Measurements from ENCODE around the gene WDTC1. TPM values are rescaled to one million over a fixed set of nuclear protein-coding genes. Genes with fewer than 3 reads are reported as not detected.
"Not testable (repeated sequence)": the region's sequence is repeated elsewhere in the genome, so short reads cannot be mapped to it uniquely, and the experiment has no call there.

WDTC1 gene
- total RNA-seq = 10 to 100 TPM; 55.6 to 66.1 (median 61.2) TPM
- 10 to 100 TPM; 10.8 to 55.4 (median 28.1) TPM for polyA plus RNA-seq
- long read RNA-seq, donor 1, partial matches to known transcripts = 0 of 5 reads
- long read RNA-seq, donor 1, other reads (novel, unspliced or antisense) = 5 of 5 reads
- long read RNA-seq, donor 2, full-length matches to known transcripts = 2 of 16 reads
- long read RNA-seq, donor 2, partial matches to known transcripts = 2 of 16 reads
- long read RNA-seq, donor 2, other reads (novel, unspliced or antisense) = 12 of 16 reads

DNA sequence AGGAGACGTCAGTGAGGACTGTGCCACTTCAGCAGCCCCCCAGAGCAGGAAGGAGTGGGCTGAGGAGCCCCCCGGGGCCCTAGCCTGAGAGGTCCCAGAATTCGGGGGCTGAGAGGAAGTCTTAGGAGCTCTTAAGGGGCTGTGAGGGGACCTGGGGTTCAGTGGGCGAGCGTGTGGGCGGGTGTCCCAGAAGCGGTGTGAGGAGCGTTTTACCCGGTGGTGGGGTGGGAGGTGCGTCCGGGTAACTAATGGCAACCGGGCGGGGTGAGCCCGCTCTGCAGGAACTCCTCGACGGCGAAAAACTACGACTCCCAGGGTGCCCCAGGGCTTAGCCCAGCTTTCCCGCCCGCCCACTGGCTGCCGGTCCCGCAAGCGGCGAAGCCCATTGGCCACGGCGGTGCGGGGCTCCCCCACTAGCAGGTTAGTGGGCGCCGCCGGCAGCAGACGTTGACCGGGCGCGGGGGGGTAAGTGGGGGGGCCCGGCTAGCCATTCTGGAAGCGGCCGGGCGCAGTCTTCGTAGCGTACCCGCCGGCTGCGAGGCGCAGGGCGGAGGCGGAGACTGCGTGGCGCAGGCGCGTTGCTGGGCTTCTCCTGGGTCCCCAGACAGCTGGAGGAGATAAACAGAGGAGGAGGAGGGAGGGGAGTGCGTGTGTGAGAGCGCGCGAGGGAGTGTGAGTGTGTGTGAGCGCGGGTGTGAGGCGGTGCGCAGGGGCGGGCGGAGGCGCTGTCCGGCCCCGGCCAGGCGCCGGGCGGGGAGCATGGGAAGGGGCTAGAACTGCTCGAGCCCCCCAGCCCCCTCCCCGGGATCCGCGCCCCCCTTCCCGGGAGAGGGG lies at the start of gene WDTC1:
TSS of gene WDTC1 (plus strand) at position 584 of the 834 bp plus-strand sequence. CDS start 26,423 bp downstream, outside the sequence.
- TF ChIP-seq, protein P1, sequence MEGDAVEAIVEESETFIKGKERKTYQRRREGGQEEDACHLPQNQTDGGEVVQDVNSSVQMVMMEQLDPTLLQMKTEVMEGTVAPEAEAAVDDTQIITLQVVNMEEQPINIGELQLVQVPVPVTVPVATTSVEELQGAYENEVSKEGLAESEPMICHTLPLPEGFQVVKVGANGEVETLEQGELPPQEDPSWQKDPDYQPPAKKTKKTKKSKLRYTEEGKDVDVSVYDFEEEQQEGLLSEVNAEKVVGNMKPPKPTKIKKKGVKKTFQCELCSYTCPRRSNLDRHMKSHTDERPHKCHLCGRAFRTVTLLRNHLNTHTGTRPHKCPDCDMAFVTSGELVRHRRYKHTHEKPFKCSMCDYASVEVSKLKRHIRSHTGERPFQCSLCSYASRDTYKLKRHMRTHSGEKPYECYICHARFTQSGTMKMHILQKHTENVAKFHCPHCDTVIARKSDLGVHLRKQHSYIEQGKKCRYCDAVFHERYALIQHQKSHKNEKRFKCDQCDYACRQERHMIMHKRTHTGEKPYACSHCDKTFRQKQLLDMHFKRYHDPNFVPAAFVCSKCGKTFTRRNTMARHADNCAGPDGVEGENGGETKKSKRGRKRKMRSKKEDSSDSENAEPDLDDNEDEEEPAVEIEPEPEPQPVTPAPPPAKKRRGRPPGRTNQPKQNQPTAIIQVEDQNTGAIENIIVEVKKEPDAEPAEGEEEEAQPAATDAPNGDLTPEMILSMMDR (IDR thresholded peaks at IDR 0.05) = no peak

DNA sequence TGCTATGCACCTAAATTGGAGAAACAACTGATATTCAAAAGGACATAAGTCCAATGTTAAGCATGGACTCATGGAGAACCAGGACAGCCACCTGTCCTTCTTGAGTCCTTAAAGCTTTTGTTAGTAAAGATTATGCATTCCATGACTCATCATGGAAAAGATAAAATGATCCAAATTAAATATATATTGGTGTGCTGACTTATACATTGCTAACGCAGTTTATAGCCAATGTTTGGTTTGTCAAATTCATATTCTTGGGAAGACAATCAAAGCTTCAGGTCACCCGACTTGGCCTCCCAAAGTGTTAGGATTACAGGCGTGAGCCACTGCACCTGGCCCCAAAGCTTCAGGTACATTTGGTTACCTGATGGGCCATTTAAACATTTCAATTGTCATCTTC lies 49.8 kb upstream of the WDTC1 start:
- H3K4me3 ChIP-seq; H3K27me3 ChIP-seq (ENCODE audit: insufficient read depth in 3 of 3, low read length in 2 of 3); H3K9me3 ChIP-seq; H3K27ac ChIP-seq; H3K4me1 ChIP-seq; DNase-seq; intact Hi-C loops (cut with DNase I); H3K36me3 ChIP-seq (ENCODE audit: insufficient read depth in 1 of 2, low read depth in 1 of 2); ATAC-seq: not testable (repeated sequence)
- WGBS, 3 donors = 75 to 86% (median 81%) methylated on average over 3 of the region's 3 CpGs

More for the DNA sequence above, at the start of gene WDTC1:
- peaks cover 27% of the 10 kb centered on the region for H3K4me1 ChIP-seq
- 1 to 2% (median 1%) methylated on average over 41 to 68 of the region's 71 CpGs for WGBS, 3 donors
- DNase-seq (peak; percentile 99), ATAC-seq (peak; percentile 98 to 99 (median 99))
- no peaks in the 10 kb centered on the region for H3K9me3 ChIP-seq
- intact Hi-C loops (cut with DNase I) = no loop called here
- no peaks in the 10 kb centered on the region for H3K27me3 ChIP-seq (ENCODE audit: insufficient read depth in 3 of 3, low read length in 2 of 3)
- H3K27ac ChIP-seq = peak within 1 kb of the TSS; percentile 91
- H3K36me3 ChIP-seq (ENCODE audit: insufficient read depth in 1 of 2, low read depth in 1 of 2) = no peaks in the 10 kb centered on the region
- peak within 1 kb of the TSS; percentile 98 for H3K4me3 ChIP-seq

DNA sequence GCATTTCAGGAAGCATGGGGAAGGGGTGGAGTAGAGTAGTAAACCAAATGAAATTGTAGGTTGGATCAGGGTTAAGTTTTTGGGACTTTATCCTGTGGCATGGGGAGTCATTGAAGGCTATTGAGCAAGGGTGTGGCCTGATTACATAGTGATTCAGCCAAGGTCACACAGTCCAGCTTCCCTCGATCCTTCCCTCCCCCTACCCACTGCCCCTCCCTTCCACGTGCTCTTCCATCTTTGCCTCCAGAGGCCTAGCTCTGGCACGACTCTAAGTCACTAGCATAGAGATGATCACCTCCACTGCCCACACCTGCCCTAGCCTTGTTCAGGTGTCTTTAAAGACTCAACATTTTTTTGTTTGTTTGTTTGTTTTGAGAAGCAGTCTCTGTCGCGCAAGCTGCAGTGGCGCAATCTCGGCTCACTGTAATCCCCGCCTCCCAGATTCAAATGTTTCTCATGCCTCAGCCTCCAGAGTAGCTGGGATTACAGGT lies 42.3 kb upstream of the WDTC1 start:
- DNase-seq = no peak
- intact Hi-C loops (cut with DNase I) = loop anchor here in 1 of 2 donors (10.0 kb wide), 2 partner anchors 87 to 93 kb away; no protein-coding TSS in a partner anchor
- Histone ChIP-seq H3K4me1 (no peaks in the 10 kb centered on the region), H3K36me3 (ENCODE audit: insufficient read depth in 1 of 2, low read depth in 1 of 2) (no peaks in the 10 kb centered on the region), H3K9me3 (no peaks in the 10 kb centered on the region), H3K4me3 (no peak overlapping the region), H3K27me3 (ENCODE audit: insufficient read depth in 3 of 3, low read length in 2 of 3) (no peaks in the 10 kb centered on the region), H3K27ac (no peak overlapping the region)
- ATAC-seq = no peak
- TF ChIP-seq, protein P1 (IDR thresholded peaks at IDR 0.05) = no peak
- 72 to 74% (median 74%) methylated on average over 8 of the region's 8 CpGs for WGBS, 3 donors

- 97 to 100% (median 97%) methylated on average over 1 of the region's 1 CpG for WGBS, 3 donors
- intact Hi-C loops (cut with DNase I) = loop anchor here in 1 of 2 donors (10.0 kb wide), 2 partner anchors 88 to 92 kb away; no protein-coding TSS in a partner anchor
Observed at GRCh38 chr1:27193194-27193593, 41.2 kb upstream of the WDTC1 start.

More at GRCh38 chr1:27193194-27193593, 41.2 kb upstream of the WDTC1 start:
- no peak for ATAC-seq
- no peaks in the 10 kb centered on the region for H3K4me1 ChIP-seq
- H3K4me3 ChIP-seq = no peak overlapping the region
- H3K9me3 ChIP-seq = no peaks in the 10 kb centered on the region
- no peaks in the 10 kb centered on the region for H3K27me3 ChIP-seq (ENCODE audit: insufficient read depth in 3 of 3, low read length in 2 of 3)
- no peak overlapping the region for H3K27ac ChIP-seq
- TF ChIP-seq, protein P1 (IDR thresholded peaks at IDR 0.05) = no peak
- no peaks in the 10 kb centered on the region for H3K36me3 ChIP-seq (ENCODE audit: insufficient read depth in 1 of 2, low read depth in 1 of 2)
- DNase-seq = no peak

All from psoas muscle (tissue), 8 donors.